BLaER1 treated with 17β-estradiol and CSF1 and Interleukin-3, amounts not matched to agents 10 nM and 100 nM (cell line): Measurements from ENCODE around the gene FAM24A.

Experiments used
- H3K27ac ChIP-seq, 11 experiments: shearing (Covaris generic); formaldehyde crosslinking; 2 replicates each; pipeline ENCODE4 v1.8.1; 2022
- H3K27me3 ChIP-seq, 11 experiments: shearing (Covaris generic); formaldehyde crosslinking; 2 replicates each; pipeline ENCODE4 v1.8.1; 2022
- H3K36me3 ChIP-seq, 11 experiments: shearing (Covaris generic); formaldehyde crosslinking; 2 replicates each; pipeline ENCODE4 v1.8.1; 2022
- H3K4me1 ChIP-seq, 10 experiments: shearing (Covaris generic); formaldehyde crosslinking; 2 replicates each; pipeline ENCODE4 v1.8.1; 2022
- H3K4me2 ChIP-seq, 11 experiments: shearing (Covaris generic); formaldehyde crosslinking; 2 replicates each; pipeline ENCODE4 v1.8.1; 2022
- H3K4me3 ChIP-seq, 10 experiments: shearing (Covaris generic); formaldehyde crosslinking; 2 replicates each; pipeline ENCODE4 v1.8.1; 2022
- H3K9ac ChIP-seq, 11 experiments: shearing (Covaris generic); formaldehyde crosslinking; 2 replicates each; pipeline ENCODE4 v1.8.1; 2022
- H3K9me3 ChIP-seq, 11 experiments: shearing (Covaris generic); formaldehyde crosslinking; replicated peaks in 1 of 11; 2 replicates each; pipeline ENCODE4 v1.8.1; 2022
- H4K20me1 ChIP-seq, 11 experiments: shearing (Covaris generic); formaldehyde crosslinking; 2 replicates each; pipeline ENCODE4 v1.8.1; 2022
- Cebpa-rat ChIP-seq, 11 experiments: shearing (Covaris generic); IDR thresholded peaks; 2 replicates each; pipeline ENCODE4 v1.8.1; 2022

The FAM24A gene

DNA sequence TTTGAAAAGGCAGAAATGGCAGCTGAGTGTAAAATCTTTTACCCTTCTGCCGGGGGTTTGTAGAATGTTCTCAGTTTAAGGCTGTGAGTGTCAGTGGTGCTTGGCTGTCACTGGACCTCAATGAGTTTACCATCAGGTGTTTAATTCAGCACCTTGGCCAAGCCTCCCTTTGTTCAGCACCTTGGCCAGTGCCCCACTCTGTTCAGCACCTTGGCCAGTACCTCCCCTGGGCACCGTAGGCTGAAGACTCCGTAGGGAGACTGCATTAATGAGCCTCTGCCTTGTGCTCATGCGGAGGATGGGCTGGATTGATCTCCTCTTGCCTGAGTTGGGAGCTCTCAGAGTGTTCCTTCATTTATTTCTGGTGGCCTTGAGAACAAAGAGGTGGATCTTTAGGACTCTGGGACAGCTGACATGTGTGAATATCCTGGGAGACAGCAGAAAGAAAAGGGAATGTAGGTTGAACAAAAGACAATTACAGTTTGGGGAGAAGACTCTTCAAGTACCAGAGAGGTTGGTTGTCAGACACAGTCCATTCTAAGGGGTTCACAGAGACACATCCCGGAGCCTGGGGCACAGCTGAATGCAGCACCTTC, 1.6 kb downstream of the FAM24A start:
- peaks cover 0 to 20% (median 0%) of the 10 kb centered on the region in 11 experiments; a peak in 3 of 22 replicates for H4K20me1 ChIP-seq
- no peaks in the 10 kb centered on the region for H3K27me3 ChIP-seq
- H3K9ac ChIP-seq, result no peak overlapping the region
- no peak for TF ChIP-seq Cebpa-rat (IDR thresholded peaks at IDR 0.05)
- H3K36me3 ChIP-seq, result no peaks in the 10 kb centered on the region
- no peak overlapping the region for H3K4me3 ChIP-seq
- H3K27ac ChIP-seq, result no peak overlapping the region
- no peaks in the 10 kb centered on the region for H3K9me3 ChIP-seq
- H3K4me1 ChIP-seq, result no peaks in the 10 kb centered on the region
- H3K4me2 ChIP-seq, result no peak overlapping the region

- peaks cover 0 to 20% (median 0%) of the 10 kb centered on the region in 11 experiments; a peak in 3 of 22 replicates for H4K20me1 ChIP-seq
- no peak for TF ChIP-seq Cebpa-rat (IDR thresholded peaks at IDR 0.05)
- peaks cover 0 to 5% (median 0%) of the 10 kb centered on the region in 11 experiments; a peak in 2 of 22 replicates for H3K9me3 ChIP-seq
- no peaks in the 10 kb centered on the region for H3K36me3 ChIP-seq
- H3K27me3 ChIP-seq, result no peaks in the 10 kb centered on the region
- no peak overlapping the region for H3K27ac ChIP-seq
- H3K4me3 ChIP-seq, result no peak overlapping the region
- H3K4me1 ChIP-seq, result no peaks in the 10 kb centered on the region
- no peak overlapping the region for H3K9ac ChIP-seq
- H3K4me2 ChIP-seq, result no peak overlapping the region
Observed at GRCh38 chr10:122915700-122916099, 5.3 kb downstream of the FAM24A start.

- Histone ChIP-seq H3K9me3 (peaks cover 0 to 6% (median 0%) of the 10 kb centered on the region in 11 experiments; a peak in 2 of 22 replicates), H3K4me3 (no peak overlapping the region), H3K4me1 (no peaks in the 10 kb centered on the region), H3K9ac (no peak overlapping the region), H3K27ac (no peak overlapping the region), H3K36me3 (peaks cover 15 to 64% (median 39%) of the 10 kb centered on the region in 11 experiments; a peak in 19 of 22 replicates), H3K4me2 (no peak overlapping the region), H4K20me1 (peaks cover 0 to 4% (median 0%) of the 10 kb centered on the region in 11 experiments; a peak in 1 of 22 replicates), H3K27me3 (no peaks in the 10 kb centered on the region)
- TF ChIP-seq Cebpa-rat (IDR thresholded peaks at IDR 0.05), result no peak
Observed at GRCh38 chr10:122930140-122930539, 19.7 kb downstream of the FAM24A start.

DNA sequence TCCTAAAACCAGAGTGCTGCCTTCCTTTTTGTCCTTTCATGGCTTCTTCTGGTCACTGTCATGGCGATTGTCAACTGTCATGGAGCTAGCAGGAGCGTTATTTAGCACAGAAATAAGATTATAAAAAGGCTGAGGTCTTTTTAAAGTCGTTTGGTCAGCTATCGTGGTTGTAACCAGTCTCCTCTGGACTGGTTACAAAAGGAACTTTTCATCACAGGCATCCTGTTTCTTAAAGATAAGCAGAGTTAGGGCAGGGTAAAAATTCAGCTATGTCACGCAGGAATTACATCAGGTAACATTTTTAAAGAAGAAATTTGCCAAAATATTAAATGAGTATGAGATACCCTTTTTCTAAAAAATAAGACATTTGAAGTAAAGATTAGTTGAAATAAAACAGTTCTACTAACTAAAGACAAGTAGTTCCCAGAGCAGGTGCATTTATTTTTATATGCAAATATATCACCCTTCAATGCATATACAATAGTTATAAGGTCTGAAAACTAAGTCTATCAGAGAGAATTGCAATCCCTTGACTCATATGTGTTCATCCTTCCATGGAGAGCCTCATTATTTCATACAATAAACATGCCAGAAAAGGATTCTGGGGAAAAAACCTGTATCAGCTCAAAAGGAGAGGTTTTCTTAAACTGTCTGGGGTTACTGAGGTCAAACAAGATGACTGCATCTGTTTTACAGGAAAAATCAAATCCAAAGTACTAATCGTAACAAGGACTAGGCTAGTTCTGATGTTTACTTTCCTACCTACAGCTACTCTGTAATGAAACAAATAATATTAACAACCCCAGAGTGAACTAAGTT, 20.9 kb downstream of the FAM24A start:
- no peak for TF ChIP-seq Cebpa-rat (IDR thresholded peaks at IDR 0.05)
- Histone ChIP-seq H3K9me3 (peaks cover 0 to 7% (median 0%) of the 10 kb centered on the region in 11 experiments; a peak in 7 of 22 replicates), H3K27ac (no peak overlapping the region), H3K4me2 (no peak overlapping the region), H3K4me3 (no peak overlapping the region), H4K20me1 (peaks cover 0 to 4% (median 0%) of the 10 kb centered on the region in 11 experiments; a peak in 1 of 22 replicates), H3K4me1 (no peaks in the 10 kb centered on the region), H3K36me3 (peaks cover 25 to 75% (median 51%) of the 10 kb centered on the region in 11 experiments), H3K27me3 (no peaks in the 10 kb centered on the region), H3K9ac (no peak overlapping the region)

DNA sequence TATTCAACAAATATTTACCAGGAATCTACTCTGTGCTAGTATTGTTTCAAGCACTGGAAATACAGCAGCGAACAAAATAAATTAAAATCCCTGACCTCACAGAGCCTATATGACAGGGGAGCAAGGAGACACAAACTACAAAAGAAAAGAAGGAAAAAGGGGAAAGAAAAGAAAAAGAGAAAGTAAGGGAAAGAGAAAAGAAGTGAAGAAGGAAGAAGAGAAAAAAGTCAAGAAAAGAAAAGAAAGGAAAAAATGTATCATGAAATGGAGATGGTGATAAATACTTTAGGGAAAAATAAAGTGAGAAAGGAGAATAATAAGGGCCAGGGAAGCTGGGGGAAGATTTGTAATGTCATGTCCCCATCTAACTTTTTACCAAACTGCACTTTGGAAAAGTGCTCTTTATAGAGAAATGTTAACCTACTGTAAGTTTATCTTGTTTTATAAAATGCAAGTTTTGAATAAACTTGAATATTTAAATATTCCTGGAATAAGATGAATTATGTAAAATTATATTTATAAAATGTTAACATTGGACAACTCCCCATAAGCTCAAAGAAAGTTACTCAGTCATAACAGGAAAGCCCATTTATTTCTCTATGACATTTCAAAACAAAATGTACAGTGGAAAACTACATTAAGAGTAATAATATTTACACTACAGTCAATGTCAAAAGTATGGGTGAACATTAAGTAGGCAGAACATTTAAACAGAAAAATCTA, 28.9 kb downstream of the FAM24A start:
- no peaks in the 10 kb centered on the region for H3K4me1 ChIP-seq
- H4K20me1 ChIP-seq, result no peaks in the 10 kb centered on the region
- no peak overlapping the region for H3K27ac ChIP-seq
- no peak overlapping the region for H3K4me3 ChIP-seq
- no peak overlapping the region for H3K9ac ChIP-seq
- peaks cover 0 to 16% (median 4%) of the 10 kb centered on the region in 11 experiments; a peak in 9 of 22 replicates for H3K9me3 ChIP-seq
- TF ChIP-seq Cebpa-rat (IDR thresholded peaks at IDR 0.05), result no peak
- H3K4me2 ChIP-seq, result no peak overlapping the region
- H3K27me3 ChIP-seq, result no peaks in the 10 kb centered on the region
- H3K36me3 ChIP-seq, result peaks cover 40 to 77% (median 62%) of the 10 kb centered on the region in 11 experiments

DNA sequence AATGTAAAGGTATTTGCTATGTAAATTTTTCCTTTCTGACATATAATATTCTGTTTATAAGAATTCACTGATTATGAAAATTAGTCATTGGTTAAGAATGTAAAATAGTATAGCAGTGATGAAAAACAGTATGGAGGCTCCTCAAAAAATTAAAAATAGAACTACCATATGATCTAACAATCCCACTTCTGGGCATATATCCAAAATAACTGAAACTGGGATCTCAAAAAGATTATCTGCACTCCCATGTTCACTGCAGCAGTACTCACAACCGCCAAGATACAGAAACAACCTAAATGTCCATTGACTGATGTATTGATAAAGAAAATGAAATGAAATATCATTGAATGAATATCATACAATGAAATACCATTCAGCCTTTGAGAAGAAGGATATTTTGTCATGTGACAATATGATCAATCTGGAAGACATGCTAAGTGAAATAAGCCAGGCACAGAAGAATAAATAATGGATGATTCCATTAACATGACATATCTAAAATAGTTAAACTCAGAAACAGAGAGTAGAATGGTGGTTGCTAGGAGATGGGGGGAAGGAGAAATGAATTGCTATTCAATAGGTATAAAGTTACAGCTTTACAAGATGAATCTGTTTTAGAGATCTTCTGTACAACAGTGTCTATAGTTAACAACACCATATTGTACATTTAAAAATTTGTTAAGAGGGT, 29.6 kb downstream of the FAM24A start:
- Histone ChIP-seq H4K20me1 (no peaks in the 10 kb centered on the region), H3K9me3 (peaks cover 0 to 16% (median 4%) of the 10 kb centered on the region in 11 experiments; a peak in 9 of 22 replicates), H3K9ac (no peak overlapping the region), H3K36me3 (peaks cover 37 to 77% (median 60%) of the 10 kb centered on the region in 11 experiments), H3K27me3 (no peaks in the 10 kb centered on the region), H3K27ac (no peak overlapping the region), H3K4me1 (no peaks in the 10 kb centered on the region), H3K4me2 (no peak overlapping the region), H3K4me3 (no peak overlapping the region)
- no peak for TF ChIP-seq Cebpa-rat (IDR thresholded peaks at IDR 0.05)

- H3K36me3 ChIP-seq, result peaks cover 37 to 74% (median 51%) of the 10 kb centered on the region in 11 experiments; a peak in 21 of 22 replicates
- H3K27ac ChIP-seq, result no peak overlapping the region
- H3K9me3 ChIP-seq, result peaks cover 0 to 7% (median 0%) of the 10 kb centered on the region in 11 experiments; a peak in 6 of 22 replicates
- H3K9ac ChIP-seq, result no peak overlapping the region
- H3K27me3 ChIP-seq, result no peaks in the 10 kb centered on the region
- TF ChIP-seq Cebpa-rat (IDR thresholded peaks at IDR 0.05), result no peak
- no peak overlapping the region for H3K4me3 ChIP-seq
- no peak overlapping the region for H3K4me2 ChIP-seq
- peaks cover 10 to 33% (median 22%) of the 10 kb centered on the region in 10 experiments for H3K4me1 ChIP-seq
- no peaks in the 10 kb centered on the region for H4K20me1 ChIP-seq
Observed at GRCh38 chr10:122949296-122949695, 38.9 kb downstream of the FAM24A start.

GRCh38 chr10:122953902-122954730, 43.7 kb downstream of the FAM24A start, which contains the start of gene C10orf88:
TSS of gene C10orf88 (minus strand) at chr10:122954227. CDS start at chr10:122954178, 49 bp downstream.
- TF ChIP-seq Cebpa-rat (IDR thresholded peaks at IDR 0.05), result no peak
- H3K4me1 ChIP-seq, result peaks cover 17 to 38% (median 28%) of the 10 kb centered on the region in 10 experiments
- H3K4me3 ChIP-seq, result peak within 1 kb of the TSS; percentile 72 to 90 (median 84)
- H3K4me2 ChIP-seq, result peak within 1 kb of the TSS; percentile 79 to 95 (median 89)
- peaks cover 0 to 10% (median 8%) of the 10 kb centered on the region in 11 experiments; a peak in 15 of 22 replicates for H3K9me3 ChIP-seq
- peak within 1 kb of the TSS; percentile 83 to 89 (median 87) for H3K27ac ChIP-seq
- peaks cover 0 to 27% (median 10%) of the 10 kb centered on the region in 11 experiments; a peak in 16 of 22 replicates for H3K36me3 ChIP-seq
- H4K20me1 ChIP-seq, result no peaks in the 10 kb centered on the region
- no peaks in the 10 kb centered on the region for H3K27me3 ChIP-seq
- peak within 1 kb of the TSS; percentile 88 to 93 (median 91) for H3K9ac ChIP-seq
